DND-41 (cell line): ENCODE data around the gene DENND4B.

Source experiments
- CTCF ChIP-seq: IDR thresholded peaks from 2 replicates; pipeline ENCODE4 v1.5.1; 2012; ENCODE audit warnings: borderline replicate concordance, low read length, moderate library complexity, mild to moderate bottlenecking; ENCODE audit not compliant: poor library complexity, severe bottlenecking; ENCODE audit errors: extremely low read depth
- EZH2 ChIP-seq: IDR thresholded peaks from 3 replicates; pipeline ENCODE4 v1.6.1; 2012; ENCODE audit warnings: borderline replicate concordance, low read depth, mild to moderate bottlenecking, moderate library complexity, low read length, inconsistent platforms; ENCODE audit not compliant: severe bottlenecking

- no peak for TF ChIP-seq CTCF
- TF ChIP-seq EZH2, result no peak
Measured at GRCh38 chr1:153941826-153942725, 4.4 kb downstream of the DENND4B start.
